Islet of Langerhans (tissue), 1 donor: ENCODE results near the gene GULP1.

ENCODE experiments used
- FAIRE-seq: peaks from one replicate; lab custom pipeline; 2011; peaks lifted over from hg19 to GRCh38; lab: Jason Lieb, UNC

Gene GULP1

DNA sequence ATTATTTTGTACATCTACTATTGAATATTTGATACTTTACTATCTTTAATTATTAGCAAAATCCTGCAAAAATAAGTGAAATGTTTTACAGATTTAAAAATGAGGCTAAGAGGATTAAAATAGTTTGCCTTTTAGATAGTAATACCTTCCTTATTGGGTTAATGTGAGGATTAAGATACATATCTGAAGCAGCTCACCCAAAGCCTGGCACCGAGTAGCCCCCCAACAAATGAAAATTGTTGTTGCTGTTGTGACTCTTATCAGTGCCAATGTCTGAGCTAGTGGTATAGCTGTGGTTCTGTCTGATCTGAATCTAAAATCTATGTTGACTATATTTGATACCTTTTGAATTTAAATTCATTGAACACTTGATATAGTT lies 34.6 kb downstream of the GULP1 start:
- no peak for FAIRE-seq

DNA sequence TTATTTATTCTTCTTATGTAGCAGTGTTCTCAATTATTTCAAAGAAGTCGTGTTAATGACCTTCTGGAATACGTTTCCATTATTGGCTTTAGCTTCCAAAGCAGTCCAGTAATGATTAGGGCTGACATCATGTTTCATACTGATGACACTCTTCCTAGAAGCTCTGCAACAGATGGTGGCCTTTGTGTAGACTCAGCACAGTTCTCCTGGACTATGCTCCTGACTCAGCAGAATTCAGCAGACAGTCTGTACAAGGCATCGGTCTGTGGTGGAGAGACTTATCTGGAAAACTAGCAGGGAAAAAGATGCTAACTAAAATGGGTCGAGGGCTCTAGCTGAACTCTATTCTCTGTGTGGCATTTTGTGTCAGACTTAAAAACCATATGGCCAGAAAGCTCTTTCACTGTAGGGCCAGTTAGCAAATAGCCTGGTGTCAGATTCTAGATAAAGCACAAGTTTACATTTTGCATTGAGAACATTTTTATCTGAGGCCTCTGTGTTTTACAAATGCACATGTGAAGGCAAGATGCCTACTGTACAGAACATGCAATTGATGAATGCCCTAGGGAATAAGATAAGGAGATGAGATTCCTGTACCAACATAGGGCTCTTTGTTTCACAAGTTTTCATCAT lies 35.1 kb downstream of the GULP1 start:
- FAIRE-seq, result peak; percentile 97

DNA sequence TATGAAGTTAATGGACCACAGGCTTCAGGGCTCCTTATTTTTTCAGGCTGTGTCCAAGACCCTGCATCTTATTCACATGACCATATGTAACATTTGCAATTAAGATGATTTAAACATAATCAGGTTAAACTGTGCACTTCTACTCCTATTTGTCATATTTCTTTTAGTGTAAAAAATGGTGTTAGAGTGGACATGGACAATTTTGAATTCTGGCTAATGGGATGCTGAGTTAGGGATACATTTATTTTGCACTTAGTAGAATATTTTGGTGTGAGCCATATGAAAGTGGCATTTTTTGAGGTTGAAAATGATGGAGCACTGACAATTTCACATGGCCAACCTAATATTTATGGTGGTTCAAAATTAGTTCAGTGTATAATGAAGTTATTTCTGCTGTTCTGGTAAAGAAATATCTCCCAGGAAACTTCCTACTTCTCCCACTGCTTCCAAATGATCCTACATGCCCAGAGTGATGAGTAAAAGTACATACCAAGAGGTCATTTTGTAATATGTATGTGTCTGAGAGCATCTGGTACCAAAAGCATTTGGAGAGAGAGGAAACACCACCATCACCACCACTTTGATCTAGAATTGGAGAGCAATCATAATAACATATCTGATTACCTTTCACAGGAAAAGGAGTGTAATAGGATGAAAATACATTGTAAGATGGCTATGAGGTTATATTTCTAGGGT lies 36.0 kb downstream of the GULP1 start:
- FAIRE-seq, result peak; percentile 43

DNA sequence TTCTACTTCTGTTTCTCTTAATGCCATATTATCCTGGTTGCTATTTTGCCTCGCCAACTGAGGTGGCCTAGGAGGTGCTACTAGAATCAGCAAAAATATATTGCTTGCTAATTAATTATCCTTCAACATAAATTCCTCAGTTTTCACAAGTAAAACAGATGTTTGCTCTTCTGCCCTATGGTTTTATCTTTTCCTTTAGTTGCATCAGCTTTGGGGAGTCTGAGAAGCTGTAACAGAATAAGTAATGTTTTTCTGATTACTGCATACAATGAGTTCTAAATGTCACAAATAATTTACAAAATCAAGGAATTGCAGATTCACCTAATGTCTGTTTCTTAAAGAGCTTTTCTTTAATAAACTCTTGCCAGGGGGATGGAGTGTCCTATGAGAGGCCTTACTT lies 36.7 kb downstream of the GULP1 start:
- FAIRE-seq, result no peak

DNA sequence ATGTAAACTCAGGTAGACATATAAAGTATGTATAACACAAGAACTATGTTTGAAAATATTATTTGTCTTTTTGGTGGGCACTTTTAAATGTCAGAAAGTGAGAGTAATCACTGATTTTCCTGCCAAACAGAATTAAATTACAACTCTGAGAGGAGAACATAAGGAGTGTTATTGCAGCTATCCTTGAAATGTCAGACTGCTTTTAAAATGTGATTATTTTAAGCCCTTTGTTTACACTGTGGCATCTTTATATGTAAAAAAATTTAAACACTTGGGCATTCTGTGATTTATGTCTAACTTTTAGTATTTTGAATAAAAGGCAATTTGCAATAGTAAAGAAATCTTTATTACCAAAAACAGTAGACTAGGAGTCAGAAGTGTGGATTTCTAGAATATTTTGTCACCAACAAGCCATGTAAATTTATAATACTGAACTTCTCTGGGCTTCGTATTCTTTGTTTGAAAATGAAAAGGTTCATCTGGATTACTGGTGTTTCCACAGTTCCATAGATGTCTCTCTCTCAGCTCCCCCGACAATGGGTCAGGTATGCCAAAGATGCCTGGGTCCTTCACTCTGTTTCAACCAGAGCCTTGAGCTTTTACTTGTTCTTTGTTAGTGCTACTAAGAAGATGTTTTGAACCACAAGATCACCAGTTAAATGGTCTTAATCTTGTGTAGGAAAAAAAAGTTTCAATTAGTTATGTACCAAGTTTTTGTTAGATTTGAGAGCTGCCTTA lies 38.8 kb downstream of the GULP1 start:
- no peak for FAIRE-seq

DNA sequence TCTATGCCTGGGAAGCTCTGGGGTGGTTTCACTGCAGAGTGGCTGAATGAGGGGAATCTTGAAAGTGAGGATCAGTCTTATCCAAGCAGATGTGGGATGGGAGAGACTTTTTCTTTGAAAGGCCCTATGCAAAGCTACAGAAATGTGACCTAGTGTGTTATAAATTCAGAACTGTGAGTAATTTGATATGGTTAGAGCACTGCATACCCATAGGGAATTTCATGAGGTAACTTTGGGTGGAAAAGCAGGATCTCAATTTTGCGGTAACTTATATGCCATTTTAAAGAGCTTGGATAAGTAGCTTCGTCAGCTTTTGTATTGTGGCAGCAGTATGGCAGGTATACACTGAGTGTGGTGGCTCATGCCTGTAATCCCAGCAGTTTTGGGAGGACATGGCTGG lies 40.9 kb downstream of the GULP1 start:
- no peak for FAIRE-seq

DNA sequence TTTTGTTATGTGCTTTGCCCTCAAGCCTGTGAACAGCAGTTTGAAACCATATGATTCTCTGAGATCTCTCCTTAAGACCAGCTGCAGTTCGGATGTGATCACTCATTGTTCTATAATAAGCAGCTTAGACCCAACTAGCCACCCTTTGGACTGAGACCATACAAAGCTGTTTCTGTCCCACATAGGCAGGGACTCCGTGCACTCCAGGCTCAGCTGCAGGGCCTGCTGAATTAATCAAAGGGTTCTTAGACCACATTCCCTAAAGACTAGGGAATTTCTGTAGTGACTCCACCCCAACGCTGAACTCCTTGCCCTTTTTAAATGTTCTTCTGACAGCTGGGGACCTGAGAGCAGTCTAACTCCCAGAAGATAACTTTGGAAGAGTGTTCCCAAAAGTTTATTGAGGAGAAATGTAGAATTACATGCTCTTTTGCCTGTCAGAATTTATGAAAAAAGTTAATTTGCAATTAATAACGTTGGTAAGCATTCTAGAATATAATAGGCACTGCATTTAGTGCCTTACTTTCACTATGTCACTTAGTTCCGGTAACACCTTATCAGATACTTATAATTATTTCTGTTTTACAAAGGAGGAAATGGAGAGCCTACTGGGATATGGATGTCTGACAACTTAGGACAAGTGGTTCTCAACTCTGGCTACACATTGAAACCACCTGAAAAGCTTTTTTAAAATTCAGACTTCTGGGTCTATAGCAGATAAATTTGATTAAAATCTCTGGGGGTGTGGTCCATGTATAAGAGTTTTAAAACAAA lies 42.3 kb downstream of the GULP1 start:
- FAIRE-seq, result no peak

DNA sequence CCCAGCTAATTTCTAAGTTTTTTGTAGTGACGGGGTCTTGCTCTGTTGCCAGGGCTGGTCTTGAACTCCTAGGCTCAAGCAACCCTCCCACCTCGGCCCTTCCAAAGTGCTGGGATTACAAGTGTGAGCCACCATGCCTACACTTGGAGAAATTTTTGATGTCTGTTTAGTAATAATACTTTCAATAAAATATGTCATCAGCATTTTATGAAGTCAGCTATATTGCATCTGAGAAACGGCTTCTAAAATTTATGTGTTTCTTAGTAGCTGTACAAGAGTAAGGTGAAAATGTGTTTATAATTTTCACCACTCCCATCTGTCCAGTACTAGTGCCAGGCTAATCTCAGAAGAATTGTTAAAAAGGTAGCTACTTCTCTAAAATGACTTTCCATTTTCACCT lies 46.8 kb downstream of the GULP1 start:
- no peak for FAIRE-seq

DNA sequence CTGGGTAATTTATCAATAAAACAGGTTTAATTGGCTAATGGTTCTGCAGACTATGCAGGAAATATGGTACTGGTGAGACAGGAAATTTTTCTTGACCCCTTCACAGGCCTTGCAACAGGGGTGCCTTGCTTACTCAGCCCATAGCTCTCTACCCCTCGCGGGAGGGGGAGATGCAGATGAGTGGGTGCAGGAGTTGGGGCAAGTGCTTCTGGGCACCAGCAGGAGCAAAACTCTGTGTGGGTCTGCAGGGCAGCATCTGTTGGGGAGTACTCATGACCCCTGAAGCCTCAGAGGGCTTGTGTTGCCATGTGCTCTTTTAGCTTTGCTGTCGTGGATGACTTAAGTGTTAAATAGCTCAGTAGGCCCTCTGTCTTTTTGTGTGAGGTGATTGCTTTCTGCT lies 48.6 kb downstream of the GULP1 start:
- no peak for FAIRE-seq

DNA sequence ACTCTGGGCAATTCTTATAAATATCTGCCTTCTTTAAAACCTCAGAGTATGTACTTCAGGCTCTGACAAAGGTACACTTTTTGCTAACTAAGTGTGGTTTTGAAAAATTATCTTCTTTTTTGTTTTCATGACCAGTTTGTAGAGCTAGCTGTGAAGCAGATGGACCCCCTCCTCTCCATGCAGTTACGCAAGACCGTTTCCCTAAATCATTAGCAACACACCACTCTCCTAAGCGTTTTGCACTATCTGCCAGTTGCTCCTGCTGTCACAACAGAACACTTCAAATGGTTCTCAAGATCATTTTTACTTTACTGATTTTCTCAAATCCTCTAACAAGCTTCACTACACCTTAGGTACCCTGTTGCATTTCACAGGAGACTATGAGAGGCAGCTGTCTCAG lies 53.3 kb downstream of the GULP1 start:
- FAIRE-seq, result no peak

DNA sequence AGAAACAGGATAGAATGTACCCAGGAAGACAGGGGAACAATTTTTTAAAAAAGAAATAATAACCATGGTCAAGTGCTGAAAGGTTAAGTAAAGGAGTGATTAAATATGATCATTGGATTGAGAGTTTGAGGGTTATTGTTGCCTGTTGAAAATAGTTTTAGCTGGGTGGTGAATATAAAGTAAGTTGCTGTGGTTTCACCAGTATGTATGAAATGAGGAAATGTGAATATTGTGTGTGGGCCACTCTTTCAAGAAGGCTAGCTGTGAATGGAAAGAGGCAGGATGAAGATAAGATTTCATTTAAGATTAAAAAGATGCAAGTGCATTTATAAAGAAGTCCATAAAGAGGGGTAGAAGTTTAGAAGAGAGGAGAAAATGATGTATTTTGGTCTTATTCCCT lies 53.8 kb downstream of the GULP1 start:
- no peak for FAIRE-seq

DNA sequence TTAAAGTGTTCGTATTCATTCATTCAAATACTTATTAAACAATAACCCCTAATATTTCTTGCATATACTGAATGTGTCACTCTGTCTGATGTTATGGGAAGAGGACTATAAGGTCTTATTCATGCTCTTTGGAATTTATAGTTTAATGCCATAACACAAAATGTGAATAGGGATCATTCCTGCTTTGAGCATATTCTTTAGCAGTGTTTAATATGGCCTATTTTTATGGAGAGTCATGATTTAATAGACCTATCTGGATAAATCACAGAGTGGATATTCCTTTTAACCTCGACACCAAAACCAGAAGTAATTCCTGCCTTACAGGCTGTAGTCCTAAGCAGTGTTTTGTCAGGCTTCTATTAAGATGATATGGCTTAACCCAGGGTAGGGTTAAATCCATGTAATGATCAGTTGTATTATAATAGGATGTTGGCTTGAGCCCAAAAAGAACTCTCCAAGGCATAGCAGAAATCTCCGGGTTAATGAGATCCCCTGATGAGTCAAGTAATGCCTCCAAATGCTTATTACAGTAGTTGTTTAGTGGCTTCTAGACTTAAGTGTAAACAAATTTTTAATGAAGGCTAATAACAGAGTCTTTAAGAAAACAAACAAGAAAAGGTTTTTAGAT lies 54.3 kb downstream of the GULP1 start:
- no peak for FAIRE-seq

DNA sequence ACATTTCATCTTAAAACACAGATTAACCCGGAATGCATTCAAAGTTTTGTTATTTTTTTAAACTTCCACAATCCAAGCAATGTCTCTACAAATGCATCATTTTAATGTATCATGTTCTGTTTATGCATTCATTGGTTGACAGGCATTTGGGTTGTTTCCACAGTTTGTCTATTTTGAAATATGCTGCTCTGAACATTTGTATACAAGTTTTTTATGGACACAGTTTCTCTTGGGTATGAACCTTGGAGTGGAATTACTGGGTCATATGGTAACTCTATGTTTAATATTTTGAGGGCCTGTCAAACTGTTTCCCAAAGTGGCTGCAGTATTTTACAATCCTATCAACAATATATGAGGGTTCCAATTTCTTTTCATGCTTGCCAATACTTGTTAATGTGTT lies 57.3 kb downstream of the GULP1 start:
- FAIRE-seq, result no peak

DNA sequence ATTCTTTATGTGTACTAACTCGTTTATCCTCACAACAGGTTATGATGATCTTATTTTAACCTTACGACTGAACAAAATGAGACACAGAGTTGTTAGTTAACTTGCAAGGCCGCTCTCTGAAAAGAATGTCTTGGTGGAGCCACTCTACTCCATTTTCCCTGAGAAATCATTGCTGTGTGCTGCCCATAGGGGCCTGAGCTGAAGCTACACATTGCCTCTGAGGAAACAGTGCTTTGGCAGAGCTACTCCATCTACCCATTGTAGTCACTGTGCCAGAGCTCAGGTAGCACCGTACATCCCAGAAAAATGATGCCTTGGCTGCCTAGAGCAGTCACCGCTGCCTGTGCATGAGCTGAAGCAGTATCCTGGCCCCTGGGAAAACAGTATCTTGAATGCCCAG lies 61.6 kb downstream of the GULP1 start:
- no peak for FAIRE-seq

DNA sequence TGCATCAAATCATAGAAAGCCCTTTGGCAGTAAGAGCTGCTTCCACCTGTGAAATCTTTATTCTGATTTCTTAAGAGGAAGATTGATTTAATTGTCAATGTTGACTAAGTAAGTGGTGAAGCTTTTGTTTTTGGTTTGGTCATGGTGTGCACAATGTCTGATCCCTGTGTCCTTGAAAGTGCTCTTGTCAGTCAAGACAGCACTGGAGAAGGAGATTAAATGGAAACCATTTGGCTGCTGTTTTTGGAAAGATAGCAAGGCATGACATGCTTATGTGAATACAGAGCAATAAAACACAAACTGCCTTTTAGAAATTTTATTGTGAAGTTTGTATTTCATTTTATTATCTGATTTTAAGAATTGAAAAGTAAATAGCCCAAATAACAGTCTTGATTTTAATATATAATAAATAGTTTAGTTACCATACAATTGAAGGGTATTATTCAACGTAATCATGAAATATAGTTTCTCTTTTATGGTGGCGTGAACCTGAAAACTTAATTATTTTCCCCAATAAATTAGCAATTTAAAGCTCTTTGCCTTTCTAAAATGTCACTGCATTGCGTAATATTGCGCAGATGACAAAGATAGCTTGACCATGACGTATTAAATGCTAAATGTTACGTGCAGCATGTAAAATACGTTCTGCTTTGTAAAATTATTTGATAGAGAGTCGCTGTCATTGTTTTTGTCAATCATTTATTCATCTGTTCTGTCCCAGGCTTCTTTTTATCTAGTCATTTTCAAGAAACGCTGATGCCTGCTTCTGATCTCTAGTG lies 69.0 kb downstream of the GULP1 start:
- FAIRE-seq, result no peak

DNA sequence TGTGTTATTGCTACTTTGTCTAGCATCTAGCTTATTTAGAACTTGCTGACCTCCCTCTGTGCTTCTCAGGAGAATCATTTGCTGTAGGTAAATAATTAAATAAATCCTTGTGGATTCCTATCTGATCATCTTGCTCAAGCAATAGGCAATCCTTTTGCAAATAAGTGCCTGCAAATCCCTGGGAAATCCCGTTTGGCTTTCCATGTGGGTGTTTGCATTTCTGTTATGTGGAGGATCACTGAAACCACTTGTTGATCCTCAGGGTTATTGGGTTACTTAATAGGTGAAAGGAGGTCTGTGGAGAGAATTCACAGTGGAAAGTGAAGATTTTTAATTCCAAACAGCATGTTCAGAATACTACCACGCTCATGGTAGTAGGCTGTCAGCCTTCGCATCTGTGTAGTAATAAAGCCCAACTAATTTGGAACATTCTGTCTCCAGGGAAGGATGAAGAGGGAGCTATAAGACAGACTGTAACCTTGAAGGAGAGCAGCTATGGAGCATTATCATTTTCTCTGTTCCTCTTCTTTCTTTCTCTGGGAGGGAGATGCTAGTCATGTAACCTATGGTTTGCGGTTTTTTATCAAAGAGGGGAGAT lies 72.5 kb downstream of the GULP1 start:
- FAIRE-seq, result no peak

DNA sequence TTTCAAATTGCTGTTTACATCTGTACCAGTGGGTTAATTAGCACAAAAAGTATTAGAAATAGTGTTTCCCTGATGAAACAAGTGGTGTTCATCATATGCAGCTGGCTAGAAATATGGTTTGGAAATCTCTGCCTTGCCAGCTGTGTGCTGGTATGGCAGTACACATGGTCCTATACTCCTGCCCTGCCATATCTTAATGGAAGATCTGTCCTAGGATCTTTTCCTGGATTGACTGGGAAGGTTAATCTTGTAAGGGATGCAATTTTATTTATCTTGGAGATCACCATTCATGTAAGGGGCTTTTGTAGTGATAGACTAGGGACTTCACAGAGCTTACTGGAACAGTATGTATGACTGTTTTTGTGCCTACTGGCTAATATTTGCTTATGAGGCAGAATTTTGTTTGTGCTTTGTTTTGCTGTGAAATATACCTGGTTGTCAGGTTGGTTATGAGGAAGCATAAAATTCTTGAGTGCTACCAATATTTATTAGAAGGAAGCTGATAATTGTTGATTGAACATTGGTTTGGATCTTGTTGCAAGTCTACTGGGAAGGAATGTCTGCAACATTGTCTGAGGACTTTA lies 73.5 kb downstream of the GULP1 start:
- no peak for FAIRE-seq

DNA sequence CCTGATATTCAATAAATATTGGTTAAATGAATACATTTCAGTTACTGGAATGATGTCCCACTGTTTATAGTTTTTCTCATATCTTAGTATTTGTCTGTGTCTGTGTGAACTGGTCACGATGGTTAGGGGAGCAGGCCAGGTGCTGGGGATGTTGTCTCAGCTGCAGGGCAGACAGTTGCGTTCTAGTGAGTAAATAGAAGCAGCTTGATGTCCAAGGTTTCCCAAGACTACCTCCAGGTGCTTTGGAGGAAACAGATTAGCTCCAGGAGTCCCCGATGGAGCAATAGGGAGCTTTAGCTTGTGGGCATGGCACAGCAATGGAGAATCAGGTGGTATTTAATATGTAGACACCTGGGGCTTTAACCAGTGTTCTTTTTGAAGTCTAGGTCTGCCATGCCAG lies 75.5 kb downstream of the GULP1 start:
- FAIRE-seq, result no peak

DNA sequence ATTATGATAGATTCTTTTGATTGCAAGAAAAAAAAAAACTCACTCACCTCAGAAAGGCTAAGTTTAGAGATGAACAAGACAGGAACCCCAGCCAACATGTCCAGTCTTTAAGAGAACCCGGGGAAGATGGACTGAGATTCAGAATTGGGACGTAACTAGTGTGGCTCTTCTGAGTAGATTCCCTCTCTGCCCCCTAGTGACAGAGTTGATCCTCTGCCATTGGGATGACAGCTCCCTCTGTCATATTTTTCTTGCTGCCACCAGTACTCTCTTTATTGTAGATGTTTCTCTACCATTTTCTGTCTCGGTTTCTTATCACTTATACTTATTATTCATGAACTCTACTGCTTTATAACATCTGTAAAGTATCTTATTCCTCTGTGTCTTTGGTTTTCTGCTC lies 77.7 kb downstream of the GULP1 start:
- FAIRE-seq, result peak; percentile 47

DNA sequence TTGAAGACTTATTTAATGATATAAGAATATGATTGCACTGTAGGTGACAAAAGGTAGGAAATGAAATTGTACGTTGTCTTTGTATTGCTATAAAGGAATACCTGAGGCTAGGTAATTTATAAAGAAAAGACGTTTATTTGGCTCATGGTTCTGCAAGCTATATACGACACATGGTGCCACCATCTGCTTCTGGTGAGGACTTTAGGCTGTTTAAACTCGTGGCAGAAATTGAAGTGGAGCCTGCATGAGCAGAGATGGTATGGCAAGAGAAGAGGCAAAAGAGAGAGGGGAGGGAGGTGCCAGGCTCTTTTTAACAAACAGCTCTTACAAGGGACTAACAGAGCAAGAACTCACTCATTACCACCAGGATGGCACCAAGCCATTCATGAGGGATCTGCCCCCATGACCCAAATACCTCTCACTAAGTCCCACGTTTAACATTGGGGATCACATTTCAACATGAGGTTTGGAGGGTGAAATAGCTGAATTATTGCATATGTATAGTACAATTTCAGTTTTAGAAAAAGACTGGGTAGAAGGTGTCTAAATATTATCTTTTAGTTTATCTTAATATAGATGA lies 86.8 kb downstream of the GULP1 start:
- no peak for FAIRE-seq

DNA sequence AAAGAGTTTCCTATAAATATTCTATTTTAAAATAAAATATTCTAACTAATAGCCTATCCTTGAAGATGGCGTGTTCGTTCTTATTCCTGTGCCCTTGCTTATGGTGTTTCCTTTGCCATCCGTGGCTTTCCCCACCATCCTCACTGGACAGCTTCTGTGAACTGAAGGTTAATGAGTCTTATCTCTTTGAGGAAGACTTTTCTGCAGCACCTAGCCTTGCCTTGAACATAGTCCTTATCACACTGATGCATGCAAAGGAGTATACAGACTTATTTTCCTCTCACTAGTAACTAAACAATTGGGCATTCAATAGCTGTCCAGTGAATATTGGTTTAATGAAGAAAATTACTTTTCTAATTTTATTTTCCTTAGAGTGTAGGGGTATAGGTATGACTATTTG lies 88.1 kb downstream of the GULP1 start:
- no peak for FAIRE-seq
